ENCODE results near the gene PSMC3. TPM values are rescaled to one million over a fixed set of nuclear protein-coding genes. Genes with fewer than 3 reads are reported as not detected.

PSMC3 gene
- total RNA-seq, 1 experiment from 2014 or later = 181 TPM

DNA sequence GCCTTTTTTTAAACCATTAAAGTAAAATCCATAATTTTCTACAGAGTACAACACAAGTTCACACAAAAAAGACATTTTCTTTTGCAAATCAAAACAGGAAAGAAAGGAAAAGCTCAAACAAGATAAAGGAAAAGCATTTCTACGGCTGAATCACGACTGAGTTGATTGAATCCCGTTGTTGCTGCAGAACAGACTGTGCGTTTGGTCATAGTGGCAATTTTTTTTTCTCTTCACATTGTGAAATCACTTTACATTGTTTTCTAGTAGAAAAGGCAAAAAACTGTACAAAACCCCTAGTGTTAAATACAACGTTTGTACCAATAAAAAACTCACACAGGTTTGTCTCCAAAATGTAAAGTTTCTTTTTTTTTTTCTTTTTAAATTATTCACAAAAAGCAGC, 40.0 kb upstream of the PSMC3 start:
- TF ChIP-seq SIN3A (IDR thresholded peaks at IDR 0.05; ENCODE audit: borderline replicate concordance, insufficient read depth, low read depth, low read length) (no peak), TCF7L2 (IDR thresholded peaks at IDR 0.05; ENCODE audit: low read depth, low read length) (no peak), POLR2AphosphoS5 (IDR thresholded peaks at IDR 0.05; ENCODE audit: low read depth, low read length) (no peak)
- TF ChIP-seq, protein P1, sequence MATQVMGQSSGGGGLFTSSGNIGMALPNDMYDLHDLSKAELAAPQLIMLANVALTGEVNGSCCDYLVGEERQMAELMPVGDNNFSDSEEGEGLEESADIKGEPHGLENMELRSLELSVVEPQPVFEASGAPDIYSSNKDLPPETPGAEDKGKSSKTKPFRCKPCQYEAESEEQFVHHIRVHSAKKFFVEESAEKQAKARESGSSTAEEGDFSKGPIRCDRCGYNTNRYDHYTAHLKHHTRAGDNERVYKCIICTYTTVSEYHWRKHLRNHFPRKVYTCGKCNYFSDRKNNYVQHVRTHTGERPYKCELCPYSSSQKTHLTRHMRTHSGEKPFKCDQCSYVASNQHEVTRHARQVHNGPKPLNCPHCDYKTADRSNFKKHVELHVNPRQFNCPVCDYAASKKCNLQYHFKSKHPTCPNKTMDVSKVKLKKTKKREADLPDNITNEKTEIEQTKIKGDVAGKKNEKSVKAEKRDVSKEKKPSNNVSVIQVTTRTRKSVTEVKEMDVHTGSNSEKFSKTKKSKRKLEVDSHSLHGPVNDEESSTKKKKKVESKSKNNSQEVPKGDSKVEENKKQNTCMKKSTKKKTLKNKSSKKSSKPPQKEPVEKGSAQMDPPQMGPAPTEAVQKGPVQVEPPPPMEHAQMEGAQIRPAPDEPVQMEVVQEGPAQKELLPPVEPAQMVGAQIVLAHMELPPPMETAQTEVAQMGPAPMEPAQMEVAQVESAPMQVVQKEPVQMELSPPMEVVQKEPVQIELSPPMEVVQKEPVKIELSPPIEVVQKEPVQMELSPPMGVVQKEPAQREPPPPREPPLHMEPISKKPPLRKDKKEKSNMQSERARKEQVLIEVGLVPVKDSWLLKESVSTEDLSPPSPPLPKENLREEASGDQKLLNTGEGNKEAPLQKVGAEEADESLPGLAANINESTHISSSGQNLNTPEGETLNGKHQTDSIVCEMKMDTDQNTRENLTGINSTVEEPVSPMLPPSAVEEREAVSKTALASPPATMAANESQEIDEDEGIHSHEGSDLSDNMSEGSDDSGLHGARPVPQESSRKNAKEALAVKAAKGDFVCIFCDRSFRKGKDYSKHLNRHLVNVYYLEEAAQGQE (IDR thresholded peaks at IDR 0.05; ENCODE audit: insufficient read depth in 1 of 2, low read depth in 2 of 2, low read length in 1 of 2) = no peak
- TF ChIP-seq, protein P2, sequence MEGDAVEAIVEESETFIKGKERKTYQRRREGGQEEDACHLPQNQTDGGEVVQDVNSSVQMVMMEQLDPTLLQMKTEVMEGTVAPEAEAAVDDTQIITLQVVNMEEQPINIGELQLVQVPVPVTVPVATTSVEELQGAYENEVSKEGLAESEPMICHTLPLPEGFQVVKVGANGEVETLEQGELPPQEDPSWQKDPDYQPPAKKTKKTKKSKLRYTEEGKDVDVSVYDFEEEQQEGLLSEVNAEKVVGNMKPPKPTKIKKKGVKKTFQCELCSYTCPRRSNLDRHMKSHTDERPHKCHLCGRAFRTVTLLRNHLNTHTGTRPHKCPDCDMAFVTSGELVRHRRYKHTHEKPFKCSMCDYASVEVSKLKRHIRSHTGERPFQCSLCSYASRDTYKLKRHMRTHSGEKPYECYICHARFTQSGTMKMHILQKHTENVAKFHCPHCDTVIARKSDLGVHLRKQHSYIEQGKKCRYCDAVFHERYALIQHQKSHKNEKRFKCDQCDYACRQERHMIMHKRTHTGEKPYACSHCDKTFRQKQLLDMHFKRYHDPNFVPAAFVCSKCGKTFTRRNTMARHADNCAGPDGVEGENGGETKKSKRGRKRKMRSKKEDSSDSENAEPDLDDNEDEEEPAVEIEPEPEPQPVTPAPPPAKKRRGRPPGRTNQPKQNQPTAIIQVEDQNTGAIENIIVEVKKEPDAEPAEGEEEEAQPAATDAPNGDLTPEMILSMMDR (IDR thresholded peaks at IDR 0.05) = no peak
- ATAC-seq = no peak

DNA sequence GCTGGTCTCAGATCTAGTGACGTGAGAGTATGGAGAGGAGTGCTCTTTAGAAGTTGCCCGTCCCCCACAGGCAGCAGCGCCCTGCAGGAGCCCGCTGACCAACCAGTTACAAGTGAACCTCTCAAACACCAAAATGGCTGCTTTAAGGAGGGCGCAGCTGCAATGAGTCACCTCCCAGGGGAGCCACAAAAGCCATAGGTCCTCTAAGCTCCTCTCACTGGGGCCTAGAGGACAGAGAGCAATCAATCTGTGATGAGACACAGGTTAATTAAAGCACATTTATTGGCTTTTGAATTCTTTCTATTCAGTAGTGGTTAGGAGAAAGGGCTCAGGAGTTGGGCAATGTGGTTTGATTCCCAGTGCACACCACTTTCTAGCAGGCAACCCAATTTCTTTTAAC, 38.2 kb upstream of the PSMC3 start:
- Histone ChIP-seq H3K27ac (ENCODE audit: low read length) (no peak overlapping the region; the same call in 1 of the 2 replicates), H3K9me3 (ENCODE audit: control insufficient read depth, insufficient read depth, low read depth, low read length) (no peaks in the 10 kb centered on the region), H3K36me3 (ENCODE audit: control insufficient read depth, insufficient read depth, low read length) (no peaks in the 10 kb centered on the region), H3K4me3 (ENCODE audit: low read depth in 2 of 2, low read length in 2 of 2) (no peak overlapping the region), H3K27me3 (ENCODE audit: control insufficient read depth, insufficient read depth, low read length) (no peaks in the 10 kb centered on the region), H3K4me1 (ENCODE audit: control insufficient read depth, insufficient read depth, low read length) (peaks cover 38% of the 10 kb centered on the region)
- ATAC-seq (no peak), DNase-seq (ENCODE audit: low read depth, low spot score) (no peak)
- no peak for TF ChIP-seq POLR2AphosphoS5 (IDR thresholded peaks at IDR 0.05; ENCODE audit: low read depth, low read length)
- TF ChIP-seq TCF7L2 (IDR thresholded peaks at IDR 0.05; ENCODE audit: low read depth, low read length) = no peak
- no peak for TF ChIP-seq SIN3A (IDR thresholded peaks at IDR 0.05; ENCODE audit: borderline replicate concordance, insufficient read depth, low read depth, low read length)
- TF ChIP-seq, protein P2 (IDR thresholded peaks at IDR 0.05) = no peak
- TF ChIP-seq, protein P1 (IDR thresholded peaks at IDR 0.05; ENCODE audit: insufficient read depth in 1 of 2, low read depth in 2 of 2, low read length in 1 of 2) = no peak
- in situ Hi-C loops (cut with HindIII; ENCODE audit: low pct_unique_long_range_greater_than_20kb, low sequenced_read_pairs) (no loop called here), intact Hi-C loops (cut with micrococcal nuclease; ENCODE audit: unreplicated experiment) (no loop called here)
- ChIA-PET CTCF (no interaction called here), POLR2A (no interaction called here)
- no TSS peak for BruUV-seq (replicated peaks)

More for the DNA sequence above, 40.0 kb upstream of the PSMC3 start:
- intact Hi-C loops (cut with micrococcal nuclease; ENCODE audit: unreplicated experiment) (no loop called here), in situ Hi-C loops (cut with HindIII; ENCODE audit: low pct_unique_long_range_greater_than_20kb, low sequenced_read_pairs) (no loop called here)
- POLR2A ChIA-PET = no interaction called here
- no TSS peak for BruUV-seq (replicated peaks)
- Histone ChIP-seq H3K4me3 (ENCODE audit: low read depth in 2 of 2, low read length in 2 of 2) (no peak overlapping the region), H3K9me3 (ENCODE audit: control insufficient read depth, insufficient read depth, low read depth, low read length) (no peaks in the 10 kb centered on the region), H3K27ac (ENCODE audit: low read length) (peak overlapping the region; percentile 82), H3K27me3 (ENCODE audit: control insufficient read depth, insufficient read depth, low read length) (no peaks in the 10 kb centered on the region), H3K4me1 (ENCODE audit: control insufficient read depth, insufficient read depth, low read length) (peaks cover 46% of the 10 kb centered on the region), H3K36me3 (ENCODE audit: control insufficient read depth, insufficient read depth, low read length) (peaks cover 5% of the 10 kb centered on the region)
- CTCF ChIA-PET = no interaction called here
- DNase-seq (ENCODE audit: low read depth, low spot score) = no peak
